HepG2 (cell line): Measurements from ENCODE around the gene CRIM1.

Source experiments
- FOXA1 ChIP-seq, 2 experiments: fragments of 450-650 bp in 1 of 2; sonication (generic) in 1 of 2; formaldehyde crosslinking in 1 of 2; IDR thresholded peaks; 2 replicates each; pipeline versions ENCODE4 v1.4.0 to v1.6.1; 2016 to 2020; ENCODE audit warnings: missing genetic modification reagents in 1 of 2
- HDAC6 ChIP-seq: fragments of 200-600 bp; sonication (generic); IDR thresholded peaks from 2 replicates; pipeline ENCODE4 v1.7.0; 2017; ENCODE audit warnings: mild to moderate bottlenecking, antibody characterized with exemption, low read length, low read depth
- HNRNPLL ChIP-seq: fragments of 200-400 bp; formaldehyde crosslinking; IDR thresholded peaks from 2 replicates; pipeline ENCODE4 v1.6.1; 2017; ENCODE audit warnings: mild to moderate bottlenecking, low read depth, low read length; ENCODE audit not compliant: poor library complexity, severe bottlenecking
- MATR3 ChIP-seq: sonication (generic); formaldehyde crosslinking; IDR thresholded peaks from 2 replicates; pipeline ENCODE4 v1.4.0; 2020; ENCODE audit warnings: missing genetic modification reagents
- NR1H2 ChIP-seq: sonication (generic); formaldehyde crosslinking; IDR thresholded peaks from 2 replicates; pipeline ENCODE4 v1.8.1; 2022; ENCODE audit warnings: low read depth, missing genetic modification reagents, borderline replicate concordance
- RBM39 ChIP-seq: fragments of 200-400 bp; formaldehyde crosslinking; IDR thresholded peaks from one replicate; pipeline ENCODE4 v1.6.1; 2018; ENCODE audit warnings: antibody characterized with exemption, mild to moderate bottlenecking, low read depth, low read length; ENCODE audit not compliant: poor library complexity, severe bottlenecking
- SMYD3 ChIP-seq: sonication (generic); formaldehyde crosslinking; IDR thresholded peaks from 2 replicates; pipeline ENCODE4 v1.8.1; 2023; ENCODE audit warnings: mild to moderate bottlenecking, missing genetic modification reagents
- SPEN ChIP-seq: sonication (generic); formaldehyde crosslinking; IDR thresholded peaks from 2 replicates; pipeline ENCODE4 v1.5.1; 2020; ENCODE audit warnings: low read depth, mild to moderate bottlenecking, missing genetic modification reagents
- TARDBP ChIP-seq: sonication (generic); formaldehyde crosslinking; IDR thresholded peaks from 2 replicates; pipeline ENCODE4 v1.8.0; 2022; ENCODE audit warnings: mild to moderate bottlenecking, missing genetic modification reagents
- TCF7L2 ChIP-seq: IDR thresholded peaks from 2 replicates; pipeline ENCODE4 v1.6.1; 2011; ENCODE audit warnings: mild to moderate bottlenecking, low read depth, low read length, moderate library complexity
- ZMYM2 ChIP-seq: sonication (generic); formaldehyde crosslinking; IDR thresholded peaks from 2 replicates; pipeline ENCODE4 v1.8.0; 2022; ENCODE audit warnings: mild to moderate bottlenecking, missing genetic modification reagents
- ZNF24 ChIP-seq: fragments of 450-650 bp; IDR thresholded peaks from 2 replicates; pipeline ENCODE4 v1.6.1; 2017; ENCODE audit warnings: antibody characterized with exemption, mild to moderate bottlenecking
- ZNF660 ChIP-seq: sonication (generic); formaldehyde crosslinking; IDR thresholded peaks from 2 replicates; pipeline ENCODE4 v1.5.1; 2020; ENCODE audit warnings: mild to moderate bottlenecking, low read depth, missing genetic modification reagents, borderline replicate concordance
- ZNF776 ChIP-seq: sonication (generic); formaldehyde crosslinking; IDR thresholded peaks from 2 replicates; pipeline ENCODE4 v1.4.0; 2020; ENCODE audit warnings: mild to moderate bottlenecking, missing genetic modification reagents

DNA sequence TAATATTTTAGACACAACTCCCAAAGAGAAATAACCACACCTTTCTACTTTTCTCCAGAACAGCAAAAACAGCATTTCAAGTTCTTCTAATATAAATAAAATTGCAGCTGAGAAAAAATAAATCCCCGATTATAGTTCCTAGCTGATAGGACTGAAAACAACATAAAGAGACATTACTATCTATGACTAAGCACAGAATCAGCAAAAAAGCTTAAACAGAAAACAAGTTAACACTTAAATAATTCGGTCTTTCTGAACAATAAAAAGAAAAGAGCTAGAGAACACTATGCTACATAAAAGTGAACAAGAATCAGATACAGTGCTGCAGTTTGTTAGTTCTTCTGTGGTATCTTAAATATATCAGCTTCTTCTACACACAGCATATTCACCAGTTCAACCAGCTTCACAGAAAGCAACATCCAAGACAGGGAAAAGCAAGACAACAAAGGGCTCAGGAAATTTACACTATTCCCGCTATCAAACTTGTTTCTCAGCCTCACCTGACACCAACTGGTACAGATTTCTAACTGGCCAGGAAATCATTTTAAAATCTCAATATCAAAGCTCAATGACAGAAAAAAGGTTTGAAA is 213.8 kb downstream of the CRIM1 start:
- TF ChIP-seq ZMYM2 (CRISPR knock-in tag) (no peak), HDAC6 (no peak), SPEN (no peak), ZNF776 (no peak), FOXA1 (IDR thresholded peaks at IDR 0.05) (no peak), FOXA1 (CRISPR knock-in tag; IDR thresholded peaks at IDR 0.05) (no peak), ZNF24 (no peak), HNRNPLL (no peak), TARDBP (CRISPR knock-in tag) (no peak), ZNF660 (CRISPR knock-in tag) (no peak), MATR3 (no peak), SMYD3 (no peak), RBM39 (no peak), NR1H2 (CRISPR knock-in tag) (no peak), TCF7L2 (no peak)
